Fibroblast of skin of abdomen (primary cell): ENCODE data around the gene UBL5.
"Not testable (repeated sequence)": the region's sequence is repeated elsewhere in the genome, so short reads cannot be mapped to it uniquely, and the experiment has no call there.

Experiments
- DNase-seq: peaks from one replicate; pipeline ENCODE4 v3.0.0-alpha.2; 2013

Gene UBL5

DNA sequence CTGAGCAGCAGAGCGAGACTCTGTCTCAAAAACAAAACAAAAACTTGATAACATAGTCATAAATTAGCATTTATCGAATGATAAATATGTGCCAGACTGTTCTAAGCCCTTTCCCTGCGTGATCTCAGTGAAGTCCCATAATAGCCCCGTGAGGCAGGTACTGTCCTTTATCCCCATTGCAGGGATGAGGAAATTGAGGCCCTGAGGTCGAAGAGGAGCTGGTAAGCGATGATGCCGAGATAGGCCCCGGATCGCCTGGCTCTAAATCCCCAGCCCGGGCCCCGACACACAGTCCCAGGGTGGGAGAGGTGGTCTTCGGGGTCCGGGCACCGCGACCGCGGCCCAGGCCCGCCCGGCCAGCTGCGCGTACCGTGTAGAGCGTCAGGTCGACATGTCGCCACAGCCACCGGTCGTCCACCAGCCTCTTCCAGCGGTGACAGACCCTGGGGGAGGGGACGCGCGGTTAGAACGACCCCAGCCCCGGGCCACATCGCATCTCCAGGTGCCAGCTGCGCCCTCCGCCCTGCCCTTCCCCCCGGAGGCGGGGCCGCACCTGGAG, 9.5 kb upstream of the UBL5 start:
- no peak for DNase-seq

DNA sequence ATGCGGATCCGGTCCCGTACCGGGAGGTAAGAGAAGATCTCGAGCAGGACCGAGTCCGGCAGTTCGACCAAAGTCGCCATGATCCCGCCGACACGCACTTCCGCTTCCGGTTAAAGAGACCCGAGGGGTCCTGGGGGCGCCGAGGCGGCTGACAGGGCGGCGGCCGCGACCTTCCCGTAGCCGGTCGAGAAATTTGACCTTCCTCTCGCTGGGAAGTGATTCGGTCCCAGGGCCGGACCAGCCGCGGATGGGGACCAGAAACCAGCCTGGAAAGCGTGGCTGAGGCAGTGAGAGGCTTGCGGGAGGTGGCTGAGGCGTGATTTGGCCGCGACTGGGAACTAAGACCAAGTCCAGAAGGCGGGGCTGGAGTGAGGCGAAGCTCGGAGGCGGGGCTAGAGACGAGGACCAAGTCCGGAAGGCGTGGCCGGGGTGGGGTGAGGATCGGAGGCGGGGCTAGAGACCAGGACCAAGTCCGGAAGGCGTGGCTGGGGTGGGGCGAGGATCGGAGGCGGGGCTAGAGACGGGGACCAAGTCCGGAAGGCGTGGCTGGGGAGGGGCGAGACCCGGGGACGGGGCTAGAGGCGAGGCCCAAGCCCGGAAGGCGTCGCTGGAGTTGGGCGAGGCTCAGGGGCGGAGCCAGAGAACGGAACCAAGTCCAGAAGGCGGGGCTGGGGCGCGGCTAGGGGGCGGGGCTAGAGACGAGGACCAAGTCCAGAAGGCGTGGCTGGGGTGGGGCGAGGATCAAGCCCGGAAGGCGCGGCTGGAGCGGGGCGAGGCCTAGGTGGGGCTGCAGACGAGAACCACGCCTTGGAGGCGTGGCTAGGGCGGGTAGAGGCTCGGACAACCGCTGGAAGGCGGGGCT, 8.8 kb upstream of the UBL5 start, which contains the start of gene FBXL12:
TSS of gene FBXL12 (minus strand) at position 346 of the 862 bp plus-strand sequence. CDS start at position 80, 266 bp downstream.
- peak; percentile 99 for DNase-seq

DNA sequence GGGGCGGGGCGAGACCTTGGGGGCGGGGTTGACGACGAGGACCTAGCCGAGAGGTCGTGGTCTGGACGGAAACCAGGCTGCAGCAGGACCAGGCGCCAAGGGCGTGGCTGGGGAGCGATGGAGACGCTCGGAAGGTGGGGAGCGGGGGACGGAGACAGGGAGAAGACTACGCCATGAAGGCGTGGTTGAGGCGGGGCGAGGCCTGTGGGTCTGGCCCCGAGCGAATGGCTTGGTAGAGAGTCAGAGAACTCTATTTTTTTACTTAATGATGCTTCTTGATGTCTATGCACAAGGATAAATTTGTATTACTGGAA, 8.2 kb upstream of the UBL5 start:
- no peak for DNase-seq

DNA sequence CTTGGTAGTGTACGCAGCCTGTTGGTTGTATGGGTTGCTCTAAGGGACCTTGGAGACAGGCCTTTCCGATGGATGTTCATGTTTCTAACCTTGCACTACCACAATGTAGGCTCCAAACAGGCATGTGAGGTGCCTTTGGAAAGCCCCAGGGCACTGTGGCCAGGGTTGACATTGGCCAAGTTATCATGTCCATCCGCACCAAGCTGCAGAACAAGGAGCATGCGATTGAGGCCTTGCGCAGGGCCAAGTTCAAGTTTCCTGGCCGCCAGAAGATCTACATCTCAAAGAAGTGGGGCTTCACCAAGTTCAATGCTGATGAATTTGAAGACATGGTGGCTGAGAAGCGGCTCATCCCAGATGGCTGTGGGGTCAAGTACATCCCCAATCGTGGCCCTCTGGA, 7.7 kb upstream of the UBL5 start:
- DNase-seq, result not testable (repeated sequence)

DNA sequence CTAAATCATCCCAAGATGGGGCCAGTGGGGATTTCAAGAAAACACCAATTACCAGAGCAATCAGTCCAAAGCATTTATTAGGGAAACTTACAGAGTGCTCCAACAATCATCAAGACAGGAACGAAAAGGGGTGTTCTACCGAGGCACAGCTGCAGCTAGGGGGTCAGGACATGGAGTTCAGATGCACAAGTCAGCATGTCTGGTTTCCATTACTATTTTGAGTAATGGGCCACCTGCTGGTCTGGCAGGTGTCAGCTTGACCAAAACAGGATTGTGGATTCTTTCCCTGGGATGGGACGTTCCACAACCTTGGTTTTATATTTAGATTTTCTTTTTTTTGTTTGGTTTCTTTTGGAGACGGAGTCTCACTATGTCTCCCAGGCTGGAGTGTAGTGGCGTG, 3.9 kb upstream of the UBL5 start:
- DNase-seq, result no peak

DNA sequence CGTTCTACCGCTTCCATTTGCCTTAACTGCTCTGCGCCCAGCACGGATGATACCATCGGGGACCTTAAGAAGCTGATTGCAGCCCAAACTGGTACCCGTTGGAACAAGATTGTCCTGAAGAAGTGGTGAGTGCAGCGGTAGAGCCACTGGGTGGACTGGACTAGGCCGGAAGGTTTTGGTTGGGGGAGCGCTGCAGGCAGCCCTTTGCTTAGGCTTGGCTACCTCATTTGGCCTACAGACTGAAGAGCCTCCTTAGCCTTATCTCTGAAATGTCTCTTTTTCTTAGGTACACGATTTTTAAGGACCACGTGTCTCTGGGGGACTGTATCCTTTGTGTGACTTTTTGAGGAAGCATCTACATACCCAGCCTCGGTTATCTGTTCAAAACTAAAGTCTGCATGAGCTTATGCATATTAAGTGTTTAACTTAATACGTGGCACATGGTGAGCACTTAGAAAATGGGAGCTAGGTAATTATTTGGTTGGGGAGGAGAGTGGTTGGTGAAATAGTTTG, 889 bp downstream of the UBL5 start:
- DNase-seq, result no peak

DNA sequence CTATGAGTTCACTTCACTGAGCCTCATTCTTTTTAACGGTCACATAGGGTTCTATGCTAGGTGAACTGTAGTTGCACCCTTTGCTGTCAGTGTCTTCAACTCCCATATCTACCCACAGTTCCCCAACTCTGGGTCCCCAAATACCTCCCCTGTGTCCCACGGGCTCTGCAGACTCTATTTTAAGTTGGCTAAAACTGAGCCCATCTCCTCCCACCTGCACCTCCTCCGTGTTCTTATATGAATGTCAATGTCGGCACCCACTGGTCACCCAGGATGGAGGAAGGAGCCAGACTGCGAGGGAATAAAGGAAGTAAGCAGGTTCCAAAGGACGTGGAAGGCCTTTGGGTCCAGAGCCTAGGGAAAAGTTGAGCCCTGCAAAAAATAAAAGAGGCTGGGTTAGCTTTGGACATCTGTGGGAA, 6.6 kb downstream of the UBL5 start:
- DNase-seq, result no peak

DNA sequence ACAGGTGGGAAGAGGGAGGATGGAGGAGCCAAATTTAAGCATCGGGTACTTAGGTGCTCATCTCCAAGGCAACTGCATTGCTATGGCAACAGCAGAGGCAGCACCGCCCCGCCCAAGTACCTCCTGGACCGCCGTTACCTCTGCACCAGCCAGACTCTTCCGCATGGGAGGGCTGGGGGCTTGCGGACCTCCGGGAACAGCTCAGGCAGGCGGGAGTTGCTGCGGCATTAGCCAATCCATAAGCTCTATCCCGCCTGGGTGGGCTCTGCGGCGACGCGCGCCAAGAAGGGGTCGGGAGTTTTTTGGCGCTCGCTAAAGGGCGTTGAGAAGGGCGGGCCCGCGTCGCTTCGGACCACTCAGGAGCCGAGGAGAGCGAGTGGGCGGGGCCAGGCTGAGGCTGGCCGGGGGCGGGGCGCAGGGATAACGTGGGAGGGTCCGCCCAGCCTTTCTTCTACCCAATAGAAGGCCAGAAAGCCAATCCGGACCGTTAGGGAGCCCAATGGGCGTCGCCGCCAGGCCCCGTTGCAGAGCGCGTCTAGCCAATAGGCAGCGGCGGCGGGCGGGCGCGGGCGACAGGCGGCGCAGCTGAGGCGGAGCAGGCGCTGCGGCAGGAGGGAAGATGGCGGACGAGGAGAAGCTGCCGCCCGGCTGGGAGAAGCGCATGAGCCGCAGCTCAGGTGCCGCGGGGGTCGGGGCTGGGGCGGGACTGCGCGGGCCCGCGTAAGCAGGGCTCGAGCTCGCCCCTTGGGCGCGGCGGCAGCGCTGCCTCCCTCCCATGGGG, 7.2 kb downstream of the UBL5 start, which contains the start of gene PIN1:
TSS of gene PIN1 (plus strand) at position 593 of the 781 bp plus-strand sequence. CDS start at position 620, 27 bp downstream.
- DNase-seq, result peak; percentile 98

DNA sequence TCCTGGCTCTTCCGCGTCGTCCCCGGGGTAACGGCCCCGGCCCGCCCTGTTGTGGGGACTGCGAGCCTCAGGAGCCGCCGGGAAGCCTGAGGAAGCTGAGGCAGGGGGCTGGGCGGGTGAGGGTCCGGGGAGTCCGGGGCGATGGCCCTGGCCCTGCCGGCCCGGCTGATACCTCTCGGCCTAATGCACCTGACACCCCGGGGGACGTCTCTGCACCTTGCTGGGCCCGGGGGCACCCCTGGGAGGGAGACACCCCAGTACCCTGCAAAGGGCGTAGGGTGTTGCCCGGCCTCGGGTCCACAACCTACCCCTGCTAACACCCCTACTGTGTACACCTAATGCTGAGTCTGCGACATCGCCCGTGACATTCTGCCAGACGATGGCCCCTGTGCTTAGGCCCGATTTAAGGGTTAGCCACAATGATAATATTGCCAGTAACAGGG, 7.8 kb downstream of the UBL5 start:
- DNase-seq, result no peak

DNA sequence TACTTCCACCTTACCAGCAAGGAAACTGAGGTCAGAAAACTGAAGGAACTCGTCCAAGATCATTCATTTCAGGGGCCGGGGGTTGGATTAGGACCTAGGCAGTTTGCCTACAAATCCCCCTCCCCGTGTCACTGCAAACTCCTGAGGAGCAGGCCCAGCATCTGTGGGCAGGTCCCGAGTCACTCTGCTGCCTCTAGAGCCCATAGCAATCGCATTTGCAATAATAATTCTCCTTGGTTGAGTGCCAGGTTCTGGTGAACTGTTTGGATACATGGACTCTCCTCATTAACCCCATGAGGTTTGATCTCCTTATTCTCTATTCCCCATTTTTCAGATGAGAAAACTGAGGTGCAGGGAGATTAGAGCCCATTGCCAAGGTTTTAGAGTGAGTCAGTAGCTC, 8.3 kb downstream of the UBL5 start:
- peak; percentile 45 for DNase-seq

DNA sequence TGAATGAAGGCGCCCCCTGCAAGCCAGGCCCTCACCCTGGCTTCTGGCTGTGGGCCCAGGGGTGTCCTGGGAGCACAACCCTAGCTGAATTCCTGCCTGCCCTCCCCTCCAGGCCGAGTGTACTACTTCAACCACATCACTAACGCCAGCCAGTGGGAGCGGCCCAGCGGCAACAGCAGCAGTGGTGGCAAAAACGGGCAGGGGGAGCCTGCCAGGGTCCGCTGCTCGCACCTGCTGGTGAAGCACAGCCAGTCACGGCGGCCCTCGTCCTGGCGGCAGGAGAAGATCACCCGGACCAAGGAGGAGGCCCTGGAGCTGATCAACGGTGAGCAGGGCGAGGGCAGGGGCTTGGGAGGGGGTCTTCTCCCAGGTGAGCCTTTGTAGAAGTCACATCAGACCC, 10.6 kb downstream of the UBL5 start:
- no peak for DNase-seq

DNA sequence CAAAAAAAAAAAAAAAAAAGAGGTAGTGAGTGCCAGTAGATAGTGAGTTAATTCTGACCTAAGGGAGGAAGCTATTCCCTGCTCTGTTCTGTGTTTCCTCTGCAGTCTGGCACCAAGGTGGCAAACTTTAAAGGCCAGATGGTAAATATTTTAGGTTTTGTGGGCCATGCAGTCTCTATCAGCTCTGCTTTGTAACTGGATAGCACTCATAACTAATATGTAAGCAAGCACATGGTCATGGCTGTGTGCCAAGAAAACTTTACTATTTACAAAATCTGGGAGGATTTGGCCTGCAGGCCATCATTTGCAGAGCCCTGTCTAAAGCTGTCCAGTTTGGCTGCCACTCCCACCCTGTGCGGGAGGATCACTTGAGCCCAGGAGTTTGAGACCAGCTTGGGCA, 11.7 kb downstream of the UBL5 start:
- DNase-seq, result no peak

DNA sequence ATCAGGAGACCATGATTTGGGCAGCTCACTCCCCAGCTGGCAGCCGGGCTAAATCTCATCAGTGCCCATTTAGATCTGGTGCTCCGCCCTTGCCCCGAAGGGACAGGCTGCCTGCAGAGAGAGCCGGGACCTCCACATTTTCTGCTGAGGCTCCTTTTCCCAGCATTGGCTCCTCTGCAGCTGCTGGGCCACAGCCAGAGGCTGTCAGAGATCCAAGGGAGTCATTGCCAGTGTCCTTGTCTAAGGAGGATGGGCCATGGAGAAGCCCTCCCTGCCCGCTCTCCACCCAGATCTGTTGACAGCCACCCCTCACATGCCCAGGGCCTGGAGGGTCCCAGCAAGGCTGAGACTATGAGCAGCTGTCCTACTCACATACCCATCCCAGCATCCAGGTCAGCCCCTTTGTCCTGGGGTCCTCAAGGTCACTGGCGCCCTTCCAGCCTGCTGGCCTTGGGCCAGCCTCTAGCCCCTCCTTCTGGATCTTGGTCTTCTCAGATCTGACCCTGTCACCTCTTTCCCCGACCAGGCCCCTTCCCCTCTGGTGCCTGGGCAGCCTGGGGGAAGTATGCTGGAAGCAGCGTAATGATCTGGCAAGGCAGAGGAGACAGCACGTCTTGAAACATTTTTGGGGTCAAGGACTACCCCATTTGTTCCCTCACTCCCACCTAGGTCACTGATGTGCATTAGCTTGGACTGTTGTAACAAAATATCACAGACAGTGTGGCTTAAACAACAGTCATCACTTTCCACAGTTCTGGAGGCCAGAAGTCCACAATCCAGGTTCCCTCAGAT, 15.3 kb downstream of the UBL5 start:
- DNase-seq, result no peak

DNA sequence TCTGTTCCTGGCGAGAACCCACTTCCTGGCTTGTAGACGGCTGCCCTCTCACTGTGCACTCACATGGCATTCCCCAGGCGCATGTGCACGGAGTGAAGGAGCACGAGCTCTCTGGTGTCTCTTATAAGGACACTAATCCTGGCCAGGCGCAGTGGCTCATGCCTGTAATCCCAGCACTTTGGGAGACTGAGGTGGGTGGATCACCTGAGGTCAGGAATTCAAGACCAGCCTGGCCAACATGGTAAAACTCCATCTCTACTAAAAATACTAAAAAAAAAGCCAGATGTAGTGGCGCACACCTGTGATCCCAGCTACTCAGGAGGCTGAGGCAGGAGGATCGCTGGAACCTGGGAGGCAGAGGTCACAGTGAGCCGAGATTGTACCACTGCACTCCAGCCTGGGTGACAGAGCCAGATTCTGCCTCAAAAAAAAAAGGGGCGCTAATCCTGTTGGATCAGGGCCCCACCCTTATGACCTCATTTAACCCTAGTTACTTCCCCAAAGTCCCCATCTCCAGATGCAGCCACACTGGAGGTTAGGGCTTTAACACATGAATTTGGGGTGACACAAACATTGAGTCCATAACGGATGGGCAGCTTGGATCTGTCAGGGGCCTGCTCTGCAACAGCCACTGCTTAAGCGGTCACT, 16.0 kb downstream of the UBL5 start:
- not testable (repeated sequence) for DNase-seq

DNA sequence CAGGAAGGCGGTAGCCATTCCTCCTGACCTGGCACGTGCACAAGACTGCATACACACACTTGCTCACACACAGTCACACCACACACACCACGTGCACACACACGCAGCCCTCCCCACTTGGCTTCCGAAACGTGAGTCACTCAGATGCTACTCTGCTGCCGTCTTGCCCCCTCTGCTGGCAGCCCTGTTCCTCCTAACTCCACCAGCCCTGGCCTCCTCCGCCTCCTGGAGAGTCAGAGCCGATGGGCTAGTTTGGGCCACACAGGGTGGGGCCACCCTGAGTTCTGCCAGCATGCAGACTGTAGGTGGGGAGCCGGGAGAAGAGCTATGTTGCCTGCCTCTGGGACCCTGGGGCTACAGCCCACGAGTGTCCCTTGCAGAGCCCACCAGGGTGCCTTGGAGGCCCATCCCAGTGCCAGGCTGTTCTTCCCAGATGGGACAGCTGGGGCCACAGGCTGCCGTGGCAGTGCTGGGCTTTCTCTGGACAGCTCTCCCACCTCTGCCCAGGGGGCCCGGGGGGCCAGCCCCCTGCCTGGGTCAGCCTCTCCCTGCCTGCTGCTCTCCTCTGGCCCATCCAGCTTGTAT, 19.5 kb downstream of the UBL5 start:
- peak; percentile 92 for DNase-seq

DNA sequence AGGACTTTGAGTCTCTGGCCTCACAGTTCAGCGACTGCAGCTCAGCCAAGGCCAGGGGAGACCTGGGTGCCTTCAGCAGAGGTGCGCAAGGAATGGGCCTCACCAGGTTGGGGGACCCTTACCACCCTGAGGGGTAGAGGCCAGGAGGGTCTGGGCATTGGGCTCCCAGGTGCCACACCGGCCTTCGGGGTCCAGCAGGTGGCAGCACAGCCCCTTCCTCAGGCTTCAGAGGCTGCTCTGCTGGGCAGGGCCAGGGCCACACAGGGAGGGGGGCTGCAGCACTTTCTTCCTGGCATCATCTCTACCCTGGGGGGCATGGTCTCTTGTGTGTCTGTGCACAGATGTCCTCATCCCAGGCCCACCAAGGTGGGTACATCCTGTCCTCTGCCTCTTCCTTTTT, 20.3 kb downstream of the UBL5 start:
- DNase-seq, result no peak

DNA sequence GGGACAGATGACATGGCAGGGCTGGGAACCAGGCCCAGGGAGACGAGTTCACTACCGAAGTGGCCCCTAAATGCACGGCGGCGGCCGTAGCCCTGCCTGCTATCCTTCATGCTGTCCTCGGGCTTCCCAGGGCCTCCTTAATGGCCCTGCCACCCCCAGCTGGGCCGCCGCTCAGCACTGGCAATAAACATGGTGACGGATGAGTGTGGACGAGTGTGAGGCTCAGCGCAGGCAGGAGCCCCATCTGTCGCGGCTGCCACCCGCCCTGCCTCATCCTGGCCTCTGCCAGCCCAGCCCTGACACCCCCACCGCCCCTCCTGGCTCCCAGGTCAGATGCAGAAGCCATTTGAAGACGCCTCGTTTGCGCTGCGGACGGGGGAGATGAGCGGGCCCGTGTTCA, 21.0 kb downstream of the UBL5 start:
- no peak for DNase-seq

DNA sequence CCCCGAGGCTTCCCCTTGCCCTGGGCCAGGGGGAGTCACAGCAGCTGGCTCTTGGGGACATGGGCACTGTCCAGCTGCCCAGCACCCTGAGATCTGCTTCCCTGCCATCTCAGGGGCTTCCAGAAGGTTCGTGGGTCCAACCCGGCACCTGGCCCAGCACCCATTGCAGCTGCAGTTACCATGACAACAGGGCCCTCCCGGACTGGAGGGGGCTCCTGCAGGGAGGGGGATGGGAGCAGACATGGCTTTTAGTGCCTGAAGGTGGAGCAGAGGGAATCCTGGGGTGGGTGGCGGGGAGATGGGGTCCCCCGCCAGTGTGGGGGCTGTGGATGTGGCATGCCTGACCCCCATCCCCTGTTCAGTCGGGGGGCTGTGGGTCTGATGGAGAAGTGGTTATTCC, 22.1 kb downstream of the UBL5 start:
- no peak for DNase-seq

DNA sequence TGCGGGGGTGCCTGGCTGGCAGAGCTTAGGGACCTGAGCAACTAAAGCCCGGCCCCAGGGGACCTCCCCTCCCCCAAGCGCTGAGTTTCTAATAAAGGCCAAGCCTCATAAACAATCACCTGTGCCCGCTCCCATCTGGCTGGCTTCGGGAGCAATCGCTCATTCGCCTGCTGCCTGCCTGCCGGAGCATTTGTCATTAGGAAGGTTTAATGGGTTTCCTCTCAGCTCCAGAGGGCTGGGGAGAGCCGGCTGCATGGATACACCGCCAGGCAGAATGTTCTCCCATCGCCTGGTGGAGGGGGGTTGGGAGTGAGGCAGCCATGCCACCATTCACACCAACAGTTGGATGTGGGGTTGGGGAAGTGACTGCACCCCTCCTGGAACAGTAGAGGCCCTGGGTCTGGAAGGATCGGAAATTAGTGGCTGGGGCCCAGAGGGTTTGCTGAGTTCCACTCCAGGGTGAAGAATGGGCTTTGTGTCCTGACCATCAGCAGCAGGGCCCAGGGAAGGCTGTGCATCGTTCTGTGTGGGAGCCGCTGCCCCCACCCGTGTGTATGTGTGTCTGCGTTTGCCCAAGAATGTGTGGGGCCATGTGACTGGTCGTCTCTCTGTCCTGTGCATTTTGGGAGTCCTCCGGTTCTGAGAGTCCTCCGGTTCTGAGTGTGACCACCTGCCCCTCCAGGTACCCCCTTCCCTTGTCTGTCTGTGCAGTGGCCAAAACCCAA, 22.7 kb downstream of the UBL5 start:
- DNase-seq, result no peak

DNA sequence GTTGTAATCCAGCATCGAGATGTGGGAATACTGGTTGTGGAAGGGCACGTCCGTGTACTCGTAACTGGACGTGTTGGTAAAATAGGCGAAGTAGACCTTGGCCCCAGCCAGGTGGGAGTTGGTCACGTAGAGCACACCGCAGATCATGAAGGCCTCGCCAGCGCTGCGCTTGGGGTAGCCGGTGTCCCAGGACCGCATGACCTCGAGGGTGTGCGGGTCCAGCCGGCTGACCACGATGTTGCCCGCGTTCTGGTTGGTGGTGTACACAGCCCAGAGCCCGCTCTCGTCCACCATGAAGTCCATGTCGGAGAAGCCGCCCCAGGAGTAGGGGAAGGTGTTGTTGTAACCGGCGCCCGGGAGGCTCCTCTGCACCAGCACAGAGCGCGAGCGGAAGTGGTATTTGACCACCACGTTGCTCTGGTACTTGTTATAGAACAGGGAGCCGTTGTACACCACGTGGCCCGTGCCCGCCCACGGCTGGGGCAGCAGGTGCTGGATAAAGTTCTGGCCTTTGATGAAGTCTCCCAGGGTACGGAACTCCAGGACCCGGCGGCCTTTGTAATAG, 26.6 kb downstream of the UBL5 start:
- DNase-seq, result no peak
